Right kidney (tissue), 1 donor: ENCODE results near the gene CHST9.
"Not testable (repeated sequence)": the region's sequence is repeated elsewhere in the genome, so short reads cannot be mapped to it uniquely, and the experiment has no call there.

Source experiments
- DNase-seq: peaks from one replicate; pipeline ENCODE4 v3.0.0-alpha.2; 2016

Gene CHST9

GRCh38 chr18:27094621-27095020, 90.5 kb downstream of the CHST9 start:
- no peak for DNase-seq

- DNase-seq: not testable (repeated sequence)
Observed at GRCh38 chr18:27093290-27093689, 91.8 kb downstream of the CHST9 start.

- no peak for DNase-seq
Observed at GRCh38 chr18:27081701-27082100, 103.4 kb downstream of the CHST9 start.

- no peak for DNase-seq
Observed at GRCh38 chr18:27075828-27076227, 109.3 kb downstream of the CHST9 start.

GRCh38 chr18:27073404-27073830, 111.7 kb downstream of the CHST9 start:
- no peak for DNase-seq

- no peak for DNase-seq
Observed at GRCh38 chr18:27064673-27065072, 120.4 kb downstream of the CHST9 start.

- no peak for DNase-seq
Observed at GRCh38 chr18:27062802-27063201, 122.3 kb downstream of the CHST9 start.

GRCh38 chr18:27061488-27062095, 123.5 kb downstream of the CHST9 start:
- DNase-seq: no peak

GRCh38 chr18:27057519-27058234, 127.4 kb downstream of the CHST9 start:
- DNase-seq: no peak

- no peak for DNase-seq
Observed at GRCh38 chr18:27054926-27055325, 130.2 kb downstream of the CHST9 start.

- no peak for DNase-seq
Observed at GRCh38 chr18:27049969-27050368, 135.1 kb downstream of the CHST9 start.

- no peak for DNase-seq
Observed at GRCh38 chr18:27045342-27045741, 139.8 kb downstream of the CHST9 start.

GRCh38 chr18:27042177-27042576, 142.9 kb downstream of the CHST9 start:
- DNase-seq: no peak

GRCh38 chr18:27040796-27041195, 144.3 kb downstream of the CHST9 start:
- no peak for DNase-seq

- no peak for DNase-seq
Observed at GRCh38 chr18:27033722-27034121, 151.4 kb downstream of the CHST9 start.

- no peak for DNase-seq
Observed at GRCh38 chr18:27030421-27030820, 154.7 kb downstream of the CHST9 start.

- no peak for DNase-seq
Observed at GRCh38 chr18:27022477-27022876, 162.6 kb downstream of the CHST9 start.

- DNase-seq: no peak
Observed at GRCh38 chr18:27017901-27018500, 167.1 kb downstream of the CHST9 start.

GRCh38 chr18:27014841-27015240, 170.3 kb downstream of the CHST9 start:
- no peak for DNase-seq

GRCh38 chr18:27010784-27011183, 174.3 kb downstream of the CHST9 start:
- no peak for DNase-seq

GRCh38 chr18:27009293-27009692, 175.8 kb downstream of the CHST9 start:
- DNase-seq: no peak

GRCh38 chr18:27008575-27008974, 176.5 kb downstream of the CHST9 start:
- no peak for DNase-seq

- DNase-seq: no peak
Observed at GRCh38 chr18:27007880-27008279, 177.2 kb downstream of the CHST9 start.

GRCh38 chr18:27005589-27005988, 179.5 kb downstream of the CHST9 start:
- DNase-seq: no peak
